NCI-H82 treated with DMSO at 0.1 percent for 48 hours (cell line): ENCODE results near the gene STX10.
A peak's percentile ranks its signal among the peaks of the same experiment; 100 is the strongest.

ENCODE experiments used
- DNase-seq: peaks from one replicate; lab custom pipeline; 2025; ENCODE audit not compliant: unreplicated experiment; lab: John Stamatoyannopoulos, UW

The STX10 gene

GRCh38 chr19:13101590-13102415, 48.4 kb downstream of the STX10 start:
- DNase-seq: no peak

GRCh38 chr19:13100841-13101589, 49.2 kb downstream of the STX10 start:
- no peak for DNase-seq

DNA sequence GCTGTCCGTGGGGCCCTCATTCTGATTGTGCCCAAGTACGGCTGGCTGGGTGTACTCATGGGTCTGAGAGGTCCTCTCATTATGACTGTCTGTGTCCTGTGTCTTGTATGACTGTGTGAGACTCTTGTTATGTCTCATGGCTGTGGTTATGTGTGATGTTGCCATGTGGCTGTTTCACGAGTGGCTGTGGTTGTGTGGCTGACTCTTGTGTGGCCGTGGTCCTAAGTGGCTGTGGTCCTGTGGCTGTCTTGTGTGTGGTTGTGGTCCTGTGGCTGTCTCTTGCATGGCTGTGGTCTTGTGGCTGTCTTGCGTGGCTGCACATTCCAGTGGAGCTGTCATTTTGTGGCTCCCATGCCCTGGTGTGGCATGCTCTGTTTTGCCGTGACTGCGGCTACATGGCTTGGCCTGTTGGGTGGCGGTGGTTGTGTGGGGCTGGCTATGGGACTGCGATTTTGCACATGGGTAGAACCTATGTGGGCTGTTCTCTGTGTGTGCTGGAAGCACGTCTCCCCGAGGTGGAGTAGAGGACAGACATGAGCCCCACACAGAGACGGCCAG, 50.1 kb downstream of the STX10 start:
- no peak for DNase-seq

- DNase-seq: no peak
Measured at GRCh38 chr19:13099073-13099999, 50.8 kb downstream of the STX10 start.

DNA sequence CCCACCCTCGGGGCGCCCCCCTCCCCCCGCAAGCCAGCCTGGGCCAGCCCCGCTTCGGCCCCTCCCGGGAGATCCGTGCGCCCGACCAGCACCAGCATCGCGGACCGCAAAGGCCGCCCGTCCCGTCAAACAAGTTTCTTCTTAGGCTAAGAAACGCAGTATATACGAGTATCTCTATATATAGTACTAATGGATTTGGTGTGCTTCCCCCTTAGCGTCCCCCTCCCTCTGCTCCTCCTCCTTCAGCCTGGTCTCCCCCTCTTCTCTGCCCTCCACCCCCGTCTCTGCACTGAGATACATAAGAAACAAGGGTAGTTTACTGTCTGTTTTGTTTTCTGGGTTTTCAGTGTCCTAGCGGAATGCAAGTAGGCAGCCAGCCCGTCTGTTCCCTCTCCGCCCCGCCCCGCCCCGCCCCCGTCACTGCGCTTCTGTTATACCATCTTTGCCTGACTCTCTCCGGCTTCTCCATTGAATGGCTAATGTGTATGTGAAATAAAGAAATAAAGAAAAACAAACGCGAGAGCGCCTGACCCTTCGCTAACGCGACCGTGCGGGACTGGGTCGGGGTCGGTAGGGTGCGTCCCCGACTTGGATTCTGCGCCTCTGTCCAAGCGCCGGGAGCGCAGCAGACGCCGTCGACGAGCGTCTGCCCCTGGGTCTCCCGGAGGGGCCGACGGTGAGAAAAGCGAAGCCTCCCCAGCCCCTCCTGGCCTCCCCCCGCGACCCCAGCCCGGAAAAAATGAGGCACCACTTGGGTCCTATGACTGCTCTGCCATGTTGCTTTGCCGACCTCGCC, 51.7 kb downstream of the STX10 start:
- no peak for DNase-seq

DNA sequence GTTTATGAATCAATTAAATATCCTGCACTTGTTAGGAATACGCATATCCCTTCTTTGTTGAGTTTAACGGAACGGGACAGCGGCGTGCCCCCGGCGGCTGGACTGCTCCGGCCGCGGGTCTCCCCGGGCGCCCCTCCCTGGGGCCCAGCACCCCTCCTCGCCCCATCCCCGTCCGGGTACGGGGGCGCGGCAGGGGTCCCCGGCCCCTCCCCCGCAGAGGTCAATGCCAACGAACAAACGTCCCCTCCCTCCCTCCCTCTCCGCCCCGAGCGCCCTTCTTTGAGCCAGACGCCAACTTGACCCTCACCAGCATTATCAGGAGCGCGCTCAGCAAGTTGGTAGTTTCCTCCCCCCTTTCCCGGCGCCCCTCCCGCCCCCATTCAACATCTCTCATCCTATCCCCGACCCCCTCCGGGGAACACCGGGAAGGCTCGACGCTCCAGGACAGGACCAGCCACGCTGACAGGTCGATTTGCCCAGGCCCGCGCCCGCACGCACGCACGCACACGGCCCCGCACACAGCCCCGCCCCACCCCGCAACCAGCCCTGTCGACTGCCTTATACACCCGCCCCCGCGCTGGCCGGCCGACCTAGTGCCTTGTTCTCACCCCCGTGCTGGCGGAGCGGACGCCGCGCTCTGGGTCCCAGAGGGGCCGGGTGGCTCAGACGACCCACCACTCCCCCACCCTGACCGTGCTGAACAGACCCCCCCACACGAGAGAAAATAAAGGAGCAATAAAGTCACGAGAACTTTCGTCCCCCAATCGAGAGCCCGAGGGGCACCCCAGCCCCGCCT, 52.5 kb downstream of the STX10 start:
- DNase-seq: no peak

GRCh38 chr19:13097033-13097462, 53.1 kb downstream of the STX10 start:
- DNase-seq: no peak

DNA sequence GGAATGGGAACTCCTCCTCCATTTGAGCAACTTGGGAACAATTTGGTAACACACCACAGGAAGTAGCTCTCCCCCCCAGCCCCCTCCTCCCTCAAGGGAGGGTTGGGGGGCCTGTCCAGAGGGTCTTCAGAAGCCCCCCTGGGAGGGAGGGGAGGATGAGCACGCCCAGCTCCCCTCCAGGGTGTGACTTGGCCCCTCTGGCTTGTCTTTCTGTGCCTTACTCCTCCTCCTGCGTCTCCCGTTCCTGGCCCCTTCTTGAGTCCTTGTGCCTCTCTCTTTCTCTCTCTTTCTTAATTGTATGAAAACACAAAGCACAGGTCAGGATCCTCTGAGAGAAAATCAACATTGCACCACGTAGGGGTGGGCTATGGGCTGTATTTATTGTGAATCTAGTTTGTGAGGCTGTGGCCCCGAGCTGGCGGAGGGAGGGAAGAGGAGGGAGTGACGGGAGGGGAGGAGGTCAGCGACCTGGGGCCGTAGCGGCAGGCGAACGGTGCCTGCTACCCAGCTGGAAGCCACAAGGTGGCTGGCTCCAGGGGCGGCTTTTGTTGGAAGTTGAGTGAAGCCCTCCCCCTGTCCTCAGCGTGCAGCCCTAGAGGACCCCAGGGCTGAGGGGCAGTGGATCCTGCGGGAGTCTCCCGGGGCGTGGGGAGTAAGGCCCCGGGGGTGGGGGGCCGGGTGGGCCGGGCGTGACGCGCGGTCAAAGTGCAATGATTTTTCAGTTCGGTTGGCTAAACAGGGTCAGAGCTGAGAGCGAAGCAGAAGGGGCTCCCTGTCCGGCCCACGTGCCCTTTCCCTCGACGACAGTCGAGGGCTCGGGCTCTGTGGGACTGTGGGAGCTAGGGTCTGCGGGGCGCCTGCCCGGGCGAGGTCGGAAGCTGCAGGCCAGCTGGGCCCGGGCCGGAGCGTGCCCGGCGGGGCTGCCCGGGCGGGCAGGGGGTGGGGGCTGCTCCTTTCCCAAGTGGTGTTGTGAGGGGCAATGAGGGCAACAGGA, 53.9 kb downstream of the STX10 start:
- DNase-seq: no peak

DNA sequence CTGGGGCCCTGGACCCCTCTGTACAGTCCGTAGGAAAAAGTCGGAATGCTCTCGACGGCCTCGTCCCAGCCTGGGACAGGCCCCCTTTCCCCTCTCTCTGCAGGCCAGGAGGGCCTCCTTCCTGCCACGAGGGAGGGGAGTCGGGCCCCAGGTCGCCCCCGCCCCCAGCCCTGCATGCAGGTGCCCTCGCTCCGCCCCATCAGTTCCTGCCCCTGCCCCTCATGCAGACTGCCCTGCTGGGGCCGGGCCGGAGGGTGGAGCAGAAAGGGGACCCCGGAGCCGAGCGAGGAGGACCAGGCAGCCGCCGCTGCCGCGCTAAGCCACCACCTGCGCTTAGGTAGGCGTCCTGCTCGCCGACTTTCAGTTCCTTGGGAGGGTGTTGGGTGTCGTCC, 54.8 kb downstream of the STX10 start:
- DNase-seq: no peak

- peak; percentile 26 for DNase-seq
Measured at GRCh38 chr19:13094771-13095392, 55.3 kb downstream of the STX10 start.

DNA sequence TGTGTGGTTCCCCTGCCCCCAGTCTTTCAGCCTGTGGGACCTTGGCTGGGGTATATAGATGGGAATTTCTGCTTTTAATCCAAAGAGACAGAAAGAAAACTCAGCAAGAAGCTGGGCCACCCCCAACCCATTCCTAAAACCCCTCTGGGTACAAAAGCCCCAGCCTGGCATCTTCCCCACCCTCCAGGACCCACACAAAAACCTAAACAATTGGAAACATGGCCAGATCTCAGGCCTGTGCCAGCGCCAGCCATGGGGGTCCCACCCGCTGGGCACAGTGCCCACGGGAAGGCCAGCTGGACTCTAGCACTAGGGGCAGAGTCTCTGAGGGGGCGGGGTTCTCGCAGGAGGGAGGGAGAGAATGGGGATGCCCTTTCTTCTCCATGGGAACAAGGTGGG, 56.1 kb downstream of the STX10 start:
- DNase-seq: no peak
